Measurements from ENCODE around the gene HPCA. TPM values are rescaled to one million over a fixed set of nuclear protein-coding genes. Genes with fewer than 3 reads are reported as not detected.

Gene HPCA
- total RNA-seq, 1 donor from 2014 or later, result not detected

GRCh38 chr1:32927441-32927840 is 41.1 kb downstream of the HPCA start:
- Mint-ChIP-seq H3K27me3 (ENCODE audit: unreplicated experiment) (peaks cover 27% of the 10 kb centered on the region), H3K4me1 (ENCODE audit: unreplicated experiment) (peaks cover 14% of the 10 kb centered on the region), H3K9me3 (ENCODE audit: unreplicated experiment) (no peaks in the 10 kb centered on the region), H3K36me3 (ENCODE audit: unreplicated experiment) (no peaks in the 10 kb centered on the region), H3K27ac (ENCODE audit: unreplicated experiment) (no peak overlapping the region), H3K4me3 (ENCODE audit: unreplicated experiment) (no peak overlapping the region)
- DNase-seq (ENCODE audit: extremely low spot score, unreplicated experiment), result no peak
- no peak for TF ChIP-seq CTCF (IDR thresholded peaks at IDR 0.05)

GRCh38 chr1:32928285-32928684 is 42.0 kb downstream of the HPCA start:
- Mint-ChIP-seq H3K36me3 (ENCODE audit: unreplicated experiment) (no peaks in the 10 kb centered on the region), H3K4me3 (ENCODE audit: unreplicated experiment) (no peak overlapping the region), H3K4me1 (ENCODE audit: unreplicated experiment) (peaks cover 14% of the 10 kb centered on the region), H3K27me3 (ENCODE audit: unreplicated experiment) (peaks cover 27% of the 10 kb centered on the region), H3K27ac (ENCODE audit: unreplicated experiment) (no peak overlapping the region), H3K9me3 (ENCODE audit: unreplicated experiment) (no peaks in the 10 kb centered on the region)
- no peak for DNase-seq (ENCODE audit: extremely low spot score, unreplicated experiment)
- TF ChIP-seq CTCF (IDR thresholded peaks at IDR 0.05), result no peak

DNA sequence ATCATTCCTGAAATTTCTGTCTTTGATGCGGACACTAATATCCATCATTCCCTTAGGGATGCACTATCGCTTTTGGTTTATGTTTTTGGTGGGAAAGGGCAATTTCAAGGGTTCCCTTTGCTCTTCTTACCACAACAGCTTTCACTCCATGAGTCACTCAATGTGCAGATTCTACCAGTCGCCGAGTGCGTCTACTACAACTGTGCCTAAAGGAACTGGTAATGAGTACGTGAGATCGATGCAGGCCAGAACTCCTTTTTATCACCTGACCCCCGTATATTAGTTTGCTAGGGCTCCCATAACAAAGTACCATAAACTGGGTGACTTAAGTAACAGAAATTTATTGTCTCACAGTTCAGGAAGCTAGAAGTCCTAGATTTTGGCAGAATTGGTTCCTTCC is 42.4 kb downstream of the HPCA start:
- H3K27me3 Mint-ChIP-seq (ENCODE audit: unreplicated experiment), result peaks cover 24% of the 10 kb centered on the region
- no peaks in the 10 kb centered on the region for H3K9me3 Mint-ChIP-seq (ENCODE audit: unreplicated experiment)
- H3K4me3 Mint-ChIP-seq (ENCODE audit: unreplicated experiment), result no peak overlapping the region
- no peak overlapping the region for H3K27ac Mint-ChIP-seq (ENCODE audit: unreplicated experiment)
- H3K4me1 Mint-ChIP-seq (ENCODE audit: unreplicated experiment), result peaks cover 17% of the 10 kb centered on the region
- H3K36me3 Mint-ChIP-seq (ENCODE audit: unreplicated experiment), result no peaks in the 10 kb centered on the region
- TF ChIP-seq CTCF (IDR thresholded peaks at IDR 0.05), result no peak
- no peak for DNase-seq (ENCODE audit: extremely low spot score, unreplicated experiment)

- Mint-ChIP-seq H3K4me3 (ENCODE audit: unreplicated experiment) (no peak overlapping the region), H3K27ac (ENCODE audit: unreplicated experiment) (no peak overlapping the region), H3K9me3 (ENCODE audit: unreplicated experiment) (no peaks in the 10 kb centered on the region), H3K36me3 (ENCODE audit: unreplicated experiment) (no peaks in the 10 kb centered on the region), H3K27me3 (ENCODE audit: unreplicated experiment) (peaks cover 17% of the 10 kb centered on the region), H3K4me1 (ENCODE audit: unreplicated experiment) (peaks cover 21% of the 10 kb centered on the region)
- DNase-seq (ENCODE audit: extremely low spot score, unreplicated experiment), result no peak
- TF ChIP-seq CTCF (IDR thresholded peaks at IDR 0.05), result no peak
These were observed 43.1 kb downstream of the HPCA start for GRCh38 chr1:32929366-32929765.

GRCh38 chr1:32931760-32932159 is 45.5 kb downstream of the HPCA start:
- no peak for TF ChIP-seq CTCF (IDR thresholded peaks at IDR 0.05)
- H3K4me1 Mint-ChIP-seq (ENCODE audit: unreplicated experiment), result peaks cover 8% of the 10 kb centered on the region
- no peak for DNase-seq (ENCODE audit: extremely low spot score, unreplicated experiment)
- H3K4me3 Mint-ChIP-seq (ENCODE audit: unreplicated experiment), result no peak overlapping the region
- H3K9me3 Mint-ChIP-seq (ENCODE audit: unreplicated experiment), result no peaks in the 10 kb centered on the region
- no peak overlapping the region for H3K27ac Mint-ChIP-seq (ENCODE audit: unreplicated experiment)
- H3K27me3 Mint-ChIP-seq (ENCODE audit: unreplicated experiment), result no peaks in the 10 kb centered on the region
- H3K36me3 Mint-ChIP-seq (ENCODE audit: unreplicated experiment), result peaks cover 5% of the 10 kb centered on the region
